ENCODE data around the gene ITGAD.
"Not testable (repeated sequence)": the region's sequence is repeated elsewhere in the genome, so short reads cannot be mapped to it uniquely, and the experiment has no call there.

Gene ITGAD

GRCh38 chr16:31404353-31405064, 11.4 kb downstream of the ITGAD start:
- DNase-seq, result no peak

- no peak for DNase-seq
Observed at GRCh38 chr16:31407406-31407805, 14.3 kb downstream of the ITGAD start.

GRCh38 chr16:31409433-31409832, 16.3 kb downstream of the ITGAD start:
- no peak for DNase-seq

GRCh38 chr16:31410082-31410481, 16.9 kb downstream of the ITGAD start:
- no peak for DNase-seq

GRCh38 chr16:31411024-31411844, 18.1 kb downstream of the ITGAD start:
- no peak for DNase-seq

GRCh38 chr16:31412750-31413149, 19.6 kb downstream of the ITGAD start:
- no peak for DNase-seq

GRCh38 chr16:31413381-31413780, 20.2 kb downstream of the ITGAD start:
- no peak for DNase-seq

- no peak for DNase-seq
Observed at GRCh38 chr16:31413943-31414342, 20.8 kb downstream of the ITGAD start.

- no peak for DNase-seq
Observed at GRCh38 chr16:31414706-31415105, 21.6 kb downstream of the ITGAD start.

GRCh38 chr16:31416371-31416770, 23.2 kb downstream of the ITGAD start:
- no peak for DNase-seq

- not testable (repeated sequence) for DNase-seq
Observed at GRCh38 chr16:31417036-31417435, 23.9 kb downstream of the ITGAD start.

- DNase-seq, result no peak
Observed at GRCh38 chr16:31417916-31418315, 24.8 kb downstream of the ITGAD start.

GRCh38 chr16:31420037-31420436, 26.9 kb downstream of the ITGAD start:
- DNase-seq, result no peak

GRCh38 chr16:31421587-31421986, 28.5 kb downstream of the ITGAD start:
- no peak for DNase-seq

GRCh38 chr16:31423241-31423640, 30.1 kb downstream of the ITGAD start:
- DNase-seq, result no peak

- no peak for DNase-seq
Observed at GRCh38 chr16:31423801-31424200, 30.7 kb downstream of the ITGAD start.

GRCh38 chr16:31427441-31428278, 34.5 kb downstream of the ITGAD start:
- peak; percentile 31 for DNase-seq

GRCh38 chr16:31428279-31428597, 35.1 kb downstream of the ITGAD start, which contains the start of gene COX6A2:
Gene COX6A2 (minus strand): TSS chr16:31428360. CDS start chr16:31428325, 35 bp downstream.
- DNase-seq, result no peak

GRCh38 chr16:31428638-31429247, 35.6 kb downstream of the ITGAD start:
- DNase-seq, result no peak

GRCh38 chr16:31429314-31429713, 36.2 kb downstream of the ITGAD start:
- DNase-seq, result no peak

GRCh38 chr16:31429796-31430195, 36.7 kb downstream of the ITGAD start:
- DNase-seq, result no peak

- DNase-seq, result no peak
Observed at GRCh38 chr16:31430380-31431052, 37.4 kb downstream of the ITGAD start.

Measured in T-helper 9 cell (primary cell).